ENCODE data around the gene PIP5KL1.
A peak's percentile ranks its signal among the peaks of the same experiment; 100 is the strongest.

The PIP5KL1 gene

DNA sequence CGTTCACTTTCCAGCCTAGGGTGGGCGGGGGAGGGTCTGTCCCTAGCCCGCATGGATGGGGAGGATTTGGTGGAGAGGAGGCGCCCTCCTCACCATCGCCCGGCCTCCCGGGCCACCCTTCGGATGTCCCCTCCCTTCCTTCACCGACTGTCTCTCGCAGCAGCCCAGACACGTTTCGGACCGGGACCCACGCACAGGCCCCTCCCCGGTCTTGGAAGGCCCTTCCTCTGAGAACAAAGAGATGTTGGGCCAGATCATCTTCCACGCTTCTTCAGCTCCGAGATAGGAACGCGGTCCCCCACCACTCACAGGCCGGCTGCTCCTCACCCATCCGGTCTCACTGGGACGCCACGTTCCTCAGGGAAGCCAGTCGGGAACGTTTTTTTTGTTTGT, 7.7 kb upstream of the PIP5KL1 start:
- H3K4me3 ChIP-seq (ENCODE audit: low read depth, low read length), result peak overlapping the region; percentile 71
- no peak for DNase-seq (ENCODE audit: low read depth)
- no peak for TF ChIP-seq CTCF (IDR thresholded peaks at IDR 0.05; ENCODE audit: insufficient read depth, low read depth, low read length, missing control alignments)

DNA sequence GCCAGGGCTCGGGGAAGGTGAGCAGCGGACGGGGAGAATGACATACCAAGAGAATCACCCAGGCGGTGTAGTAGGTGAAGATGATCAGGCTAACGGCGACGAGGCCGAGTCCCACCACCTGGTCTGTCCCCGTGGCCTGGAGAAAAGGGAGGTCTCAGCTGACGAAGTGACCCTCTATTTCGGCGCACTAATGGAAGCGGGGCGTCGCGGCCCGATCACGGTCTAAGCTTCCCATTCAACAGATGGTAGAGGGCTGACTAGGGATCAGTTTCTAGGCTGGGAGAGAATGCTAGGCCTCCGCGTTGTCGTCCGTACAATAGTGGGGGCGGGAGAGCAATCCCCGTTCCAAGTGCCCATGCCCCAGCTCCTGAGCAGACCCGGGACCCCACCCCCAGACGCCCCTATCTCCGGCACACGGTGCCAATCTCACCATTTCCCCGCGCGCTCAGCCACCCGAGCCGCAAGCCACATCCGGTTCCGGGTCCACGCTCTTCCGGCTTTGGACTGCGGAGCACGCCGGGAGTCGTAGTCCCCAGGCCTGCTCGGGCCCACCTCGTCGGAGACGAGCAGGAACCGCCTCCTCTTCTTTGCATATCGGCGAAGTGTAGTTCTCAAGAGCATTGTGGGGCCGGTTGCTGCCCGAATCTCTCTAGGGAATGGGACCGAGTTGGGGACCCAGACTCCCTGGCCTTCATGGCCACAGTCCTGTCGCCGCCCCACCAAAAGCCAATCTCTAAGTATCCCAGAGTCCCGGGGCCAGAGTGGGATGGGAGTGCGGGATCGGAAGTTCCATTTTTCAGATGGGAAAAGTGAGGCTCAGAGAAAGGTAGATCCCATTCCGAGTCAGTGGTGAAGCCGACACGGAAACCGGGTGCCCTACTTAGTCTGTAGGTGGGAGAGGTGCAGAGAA, 7.1 kb upstream of the PIP5KL1 start, which contains the start of gene DPM2:
Gene DPM2 (minus strand): TSS at position 467 of the 910 bp plus-strand sequence. CDS start 34 bp downstream, at position 433.
- peak within 1 kb of the TSS; percentile 71 for H3K4me3 ChIP-seq (ENCODE audit: low read depth, low read length)
- peak; percentile 95 for DNase-seq (ENCODE audit: low read depth)
- no peak for TF ChIP-seq CTCF (IDR thresholded peaks at IDR 0.05; ENCODE audit: insufficient read depth, low read depth, low read length, missing control alignments)

DNA sequence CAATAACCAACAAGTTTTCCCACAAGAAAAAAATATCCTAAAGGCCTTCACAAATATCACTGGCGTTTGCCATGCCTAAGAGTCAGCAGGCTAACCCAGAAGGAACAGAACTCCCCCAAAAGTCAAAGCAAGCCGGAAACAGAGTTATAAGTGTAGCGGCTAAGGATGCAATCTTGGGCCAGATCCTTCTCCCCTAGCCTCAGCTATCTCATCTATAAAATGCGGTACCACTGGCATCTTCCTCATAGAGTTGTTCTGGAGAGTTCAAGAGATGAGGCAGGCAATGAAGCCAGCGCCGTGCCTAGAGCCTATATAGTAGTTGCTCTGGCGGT, 6.4 kb upstream of the PIP5KL1 start:
- peak overlapping the region; percentile 71 for H3K4me3 ChIP-seq (ENCODE audit: low read depth, low read length)
- TF ChIP-seq CTCF (IDR thresholded peaks at IDR 0.05; ENCODE audit: insufficient read depth, low read depth, low read length, missing control alignments), result no peak
- no peak for DNase-seq (ENCODE audit: low read depth)

DNA sequence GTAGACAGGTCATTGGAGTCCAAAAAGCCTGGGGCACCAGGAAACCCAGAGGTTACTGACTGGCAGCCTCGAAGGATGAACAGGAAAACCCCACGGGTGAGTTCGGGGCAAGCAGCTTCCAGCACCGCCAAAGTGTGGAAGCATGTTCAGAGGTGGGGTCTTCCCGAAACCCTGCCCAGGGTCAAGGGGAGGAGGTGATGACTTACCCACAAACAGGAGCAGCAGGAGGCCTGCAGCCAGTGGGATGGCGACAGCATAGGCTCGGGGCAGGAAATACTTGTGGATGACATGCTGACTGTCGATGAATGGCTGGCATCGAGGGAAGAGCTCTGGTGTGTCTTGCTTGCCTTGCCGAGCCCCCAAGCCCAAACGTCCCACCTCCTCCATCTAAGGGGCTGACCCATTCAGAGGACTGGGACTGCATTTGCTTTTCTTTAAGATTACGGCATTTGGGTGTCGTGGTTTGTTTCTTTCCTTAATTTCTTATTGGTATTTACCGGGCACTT, 5.8 kb upstream of the PIP5KL1 start:
- H3K4me3 ChIP-seq (ENCODE audit: low read depth, low read length), result peak overlapping the region; percentile 71
- no peak for DNase-seq (ENCODE audit: low read depth)
- no peak for TF ChIP-seq CTCF (IDR thresholded peaks at IDR 0.05; ENCODE audit: insufficient read depth, low read depth, low read length, missing control alignments)

DNA sequence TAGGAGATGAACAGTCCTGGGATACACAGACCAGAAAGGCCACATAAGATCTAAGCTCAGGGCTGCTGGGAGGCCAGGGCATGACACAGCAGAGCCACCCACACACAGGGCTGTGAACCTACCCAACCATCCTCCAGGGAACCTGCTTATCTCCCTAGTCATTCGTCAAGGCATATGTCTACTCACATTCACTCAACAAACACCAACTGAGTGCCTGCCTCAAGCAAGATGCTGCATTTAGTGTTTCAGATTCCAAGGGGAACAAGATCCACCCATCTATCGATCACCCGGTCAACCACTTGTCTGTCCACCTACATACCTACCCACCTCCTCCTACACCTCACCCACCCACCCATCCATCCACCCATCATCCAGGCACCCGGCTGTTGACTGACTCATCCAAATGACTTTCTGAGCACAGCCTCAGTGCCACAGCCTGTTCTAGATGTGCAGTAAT, 5.2 kb upstream of the PIP5KL1 start:
- no peak for TF ChIP-seq CTCF (IDR thresholded peaks at IDR 0.05; ENCODE audit: insufficient read depth, low read depth, low read length, missing control alignments)
- peak overlapping the region; percentile 71 for H3K4me3 ChIP-seq (ENCODE audit: low read depth, low read length)
- DNase-seq (ENCODE audit: low read depth), result no peak

GRCh38 chr9:127934986-127935385, 4.4 kb upstream of the PIP5KL1 start:
- no peak for TF ChIP-seq CTCF (IDR thresholded peaks at IDR 0.05; ENCODE audit: insufficient read depth, low read depth, low read length, missing control alignments)
- no peak for DNase-seq (ENCODE audit: low read depth)
- no peak overlapping the region for H3K4me3 ChIP-seq (ENCODE audit: low read depth, low read length)
